Left lung (tissue), 10 donors: Measurements from ENCODE around the gene ZNF407. TPM values are rescaled to one million over a fixed set of nuclear protein-coding genes. Genes with fewer than 3 reads are reported as not detected.

Experiments
- ATAC-seq: fragments of 200-7000 bp; cut with Tn5 transposase; one replicate; pipeline ENCODE4 v1.9.1; 2020; ENCODE audit warnings: moderate library complexity
- DNase-seq, 4 donors: peaks; one replicate each; pipeline ENCODE4 v3.0.0-alpha.2; 2013 to 2020
- H3K27ac ChIP-seq, 2 donors: fragments of 200-600 bp; sonication (generic) in 1 of 2; one replicate each; pipeline versions ENCODE4 v1.5.0 to v1.8.0; 2020 to 2021
- H3K27me3 ChIP-seq, 2 donors: fragments of 200-600 bp; sonication (generic) in 1 of 2; one replicate each; pipeline versions ENCODE4 v1.5.0 to v1.8.0; 2020 to 2021
- H3K36me3 ChIP-seq, 2 donors: fragments of 200-600 bp; sonication (generic) in 1 of 2; one replicate each; pipeline versions ENCODE4 v1.5.0 to v1.8.0; 2020 to 2021
- H3K4me1 ChIP-seq, 2 donors: fragments of 200-600 bp; one replicate each; pipeline ENCODE4 v1.8.0; 2021
- H3K4me3 ChIP-seq, 2 donors: fragments of 200-600 bp; sonication (generic) in 1 of 2; one replicate each; pipeline versions ENCODE4 v1.5.0 to v1.8.0; 2020 to 2021; ENCODE audit warnings: mild to moderate bottlenecking in 1 of 2
- H3K9me3 ChIP-seq, 2 donors: fragments of 200-600 bp; sonication (generic) in 1 of 2; one replicate each; pipeline versions ENCODE4 v1.5.0 to v1.8.0; 2020 to 2021
- CTCF ChIP-seq, 2 donors: fragments of 200-600 bp; sonication (generic) in 1 of 2; IDR thresholded peaks; one replicate each; pipeline versions ENCODE4 v1.5.0 to v1.8.0; 2021; ENCODE audit warnings: antibody characterized with exemption in 2 of 2
- intact Hi-C, 2 donors: fragments of 100-400 bp; cut with DNase I; formaldehyde crosslinking; loops; one replicate each; pipeline versions ENCODE4 v1.11.2 to v1.14.2; 2022
- polyA plus RNA-seq, 6 donors: library from polyadenylated mRNA; unstranded; fragments of 120-200 nt; gene quantifications; one replicate each; pipeline ENCODE4 v1.2.1, GENCODE V29; 2013; ENCODE audit not compliant: insufficient read length in 6 of 6
- total RNA-seq, 2 donors: library from RNA; stranded (reverse); fragmentation: NEBNext Ultra II Directional; extraction: Animal tissue kit (Norgen Biotek cat#: 25700); gene quantifications; one replicate each; pipeline ENCODE4 v1.2.1, GENCODE V29; 2021
- donor health status: DM: no; HTN: yes; CAD: no.
- donor health status: DM: no; HTN: no; CAD: no.

The ZNF407 gene
- total and polyA plus RNA-seq, 8 donors = 10.3 to 16.7 (median 11.3) TPM

GRCh38 chr18:75109319-75109691 is 511.6 kb downstream of the ZNF407 start:
- intact Hi-C loops = no loop called here
- no peak for TF ChIP-seq CTCF (IDR thresholded peaks at IDR 0.05)
- no peak for ATAC-seq
- no peaks in the 10 kb centered on the region for H3K36me3 ChIP-seq
- H3K4me3 ChIP-seq = no peak overlapping the region
- H3K27ac ChIP-seq = no peak overlapping the region
- no peaks in the 10 kb centered on the region for H3K27me3 ChIP-seq
- H3K4me1 ChIP-seq = no peaks in the 10 kb centered on the region
- DNase-seq = no peak
- H3K9me3 ChIP-seq = no peaks in the 10 kb centered on the region

- DNase-seq (no peak), ATAC-seq (no peak)
- no peak overlapping the region for H3K27ac ChIP-seq
- no peaks in the 10 kb centered on the region for H3K36me3 ChIP-seq
- intact Hi-C loops = no loop called here
- no peak overlapping the region for H3K4me3 ChIP-seq
- no peaks in the 10 kb centered on the region for H3K9me3 ChIP-seq
- no peak for TF ChIP-seq CTCF (IDR thresholded peaks at IDR 0.05)
- H3K4me1 ChIP-seq = no peaks in the 10 kb centered on the region
- no peaks in the 10 kb centered on the region for H3K27me3 ChIP-seq
Observed at GRCh38 chr18:75109819-75110218, 512.1 kb downstream of the ZNF407 start.

GRCh38 chr18:75110311-75110710 is 512.6 kb downstream of the ZNF407 start:
- Histone ChIP-seq H3K36me3 (no peaks in the 10 kb centered on the region), H3K9me3 (no peaks in the 10 kb centered on the region), H3K4me1 (no peaks in the 10 kb centered on the region), H3K27me3 (no peaks in the 10 kb centered on the region), H3K4me3 (no peak overlapping the region), H3K27ac (no peak overlapping the region)
- no peak for ATAC-seq
- TF ChIP-seq CTCF (IDR thresholded peaks at IDR 0.05) = no peak
- intact Hi-C loops = no loop called here
- no peak for DNase-seq

GRCh38 chr18:75110846-75111415 is 513.3 kb downstream of the ZNF407 start:
- no peak for TF ChIP-seq CTCF (IDR thresholded peaks at IDR 0.05)
- no peak for DNase-seq
- H3K4me3 ChIP-seq = no peak overlapping the region
- no peaks in the 10 kb centered on the region for H3K9me3 ChIP-seq
- no peak for ATAC-seq
- no peaks in the 10 kb centered on the region for H3K4me1 ChIP-seq
- H3K27me3 ChIP-seq = no peaks in the 10 kb centered on the region
- intact Hi-C loops = no loop called here
- no peak overlapping the region for H3K27ac ChIP-seq
- H3K36me3 ChIP-seq = no peaks in the 10 kb centered on the region

GRCh38 chr18:75111760-75112159 is 514.1 kb downstream of the ZNF407 start:
- Histone ChIP-seq H3K4me1 (no peaks in the 10 kb centered on the region), H3K4me3 (no peak overlapping the region), H3K27me3 (no peaks in the 10 kb centered on the region), H3K36me3 (no peaks in the 10 kb centered on the region), H3K27ac (no peak overlapping the region), H3K9me3 (no peaks in the 10 kb centered on the region)
- ATAC-seq = no peak
- intact Hi-C loops = no loop called here
- TF ChIP-seq CTCF (IDR thresholded peaks at IDR 0.05) = no peak
- DNase-seq = no peak
